ENCODE data around the gene DPP8. TPM values are rescaled to one million over a fixed set of nuclear protein-coding genes. Genes with fewer than 3 reads are reported as not detected.

The DPP8 gene
- polyA plus RNA-seq, 1 donor from 2014 or later = 18.6 TPM

- TF ChIP-seq RAD21 (conservative IDR thresholded peaks at IDR 0.05) (no peak), TAF1 (IDR thresholded peaks at IDR 0.05; ENCODE audit: low read depth) (no peak), EP300 (conservative IDR thresholded peaks at IDR 0.05; ENCODE audit: poor library complexity, severe bottlenecking) (no peak), CTCF (IDR thresholded peaks at IDR 0.05; ENCODE audit: poor library complexity, severe bottlenecking) (no peak), MXI1 (conservative IDR thresholded peaks at IDR 0.05; ENCODE audit: poor library complexity, severe bottlenecking) (no peak), POLR2AphosphoS5 (IDR thresholded peaks at IDR 0.05) (no peak), SMC3 (conservative IDR thresholded peaks at IDR 0.05; ENCODE audit: poor library complexity) (no peak), EZH2 (IDR thresholded peaks at IDR 0.05; ENCODE audit: borderline replicate concordance, insufficient read depth, low read length, poor library complexity, severe bottlenecking) (no peak)
- TF ChIP-seq, protein P1, sequence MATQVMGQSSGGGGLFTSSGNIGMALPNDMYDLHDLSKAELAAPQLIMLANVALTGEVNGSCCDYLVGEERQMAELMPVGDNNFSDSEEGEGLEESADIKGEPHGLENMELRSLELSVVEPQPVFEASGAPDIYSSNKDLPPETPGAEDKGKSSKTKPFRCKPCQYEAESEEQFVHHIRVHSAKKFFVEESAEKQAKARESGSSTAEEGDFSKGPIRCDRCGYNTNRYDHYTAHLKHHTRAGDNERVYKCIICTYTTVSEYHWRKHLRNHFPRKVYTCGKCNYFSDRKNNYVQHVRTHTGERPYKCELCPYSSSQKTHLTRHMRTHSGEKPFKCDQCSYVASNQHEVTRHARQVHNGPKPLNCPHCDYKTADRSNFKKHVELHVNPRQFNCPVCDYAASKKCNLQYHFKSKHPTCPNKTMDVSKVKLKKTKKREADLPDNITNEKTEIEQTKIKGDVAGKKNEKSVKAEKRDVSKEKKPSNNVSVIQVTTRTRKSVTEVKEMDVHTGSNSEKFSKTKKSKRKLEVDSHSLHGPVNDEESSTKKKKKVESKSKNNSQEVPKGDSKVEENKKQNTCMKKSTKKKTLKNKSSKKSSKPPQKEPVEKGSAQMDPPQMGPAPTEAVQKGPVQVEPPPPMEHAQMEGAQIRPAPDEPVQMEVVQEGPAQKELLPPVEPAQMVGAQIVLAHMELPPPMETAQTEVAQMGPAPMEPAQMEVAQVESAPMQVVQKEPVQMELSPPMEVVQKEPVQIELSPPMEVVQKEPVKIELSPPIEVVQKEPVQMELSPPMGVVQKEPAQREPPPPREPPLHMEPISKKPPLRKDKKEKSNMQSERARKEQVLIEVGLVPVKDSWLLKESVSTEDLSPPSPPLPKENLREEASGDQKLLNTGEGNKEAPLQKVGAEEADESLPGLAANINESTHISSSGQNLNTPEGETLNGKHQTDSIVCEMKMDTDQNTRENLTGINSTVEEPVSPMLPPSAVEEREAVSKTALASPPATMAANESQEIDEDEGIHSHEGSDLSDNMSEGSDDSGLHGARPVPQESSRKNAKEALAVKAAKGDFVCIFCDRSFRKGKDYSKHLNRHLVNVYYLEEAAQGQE (IDR thresholded peaks at IDR 0.05; ENCODE audit: borderline replicate concordance) = no peak
- Histone ChIP-seq H3K9ac (ENCODE audit: low read length) (no peak overlapping the region), H3K79me2 (replicated peaks; ENCODE audit: insufficient read depth, low read length) (peaks cover 64% of the 10 kb centered on the region), H3K27ac (ENCODE audit: low read length) (no peak overlapping the region), H3K36me3 (ENCODE audit: insufficient read depth, low read length) (no peaks in the 10 kb centered on the region), H2AFZ (ENCODE audit: low read depth, low read length) (no peak overlapping the region), H3K9me3 (ENCODE audit: low read length) (no peaks in the 10 kb centered on the region), H3F3A (ENCODE audit: insufficient read depth, low read length, poor library complexity, severe bottlenecking) (no peaks in the 10 kb centered on the region), H4K20me1 (ENCODE audit: insufficient read depth) (no peaks in the 10 kb centered on the region), H3K4me3 (ENCODE audit: low read length) (peak overlapping the region; percentile 98), H3K4me2 (ENCODE audit: low read length) (no peak overlapping the region), H3K27me3 (ENCODE audit: insufficient read depth, low read depth, low read length) (no peaks in the 10 kb centered on the region), H3K9me2 (ENCODE audit: insufficient read depth, low read length) (no peaks in the 10 kb centered on the region)
Measured at GRCh38 chr15:65532738-65533051, 15.2 kb upstream of the DPP8 start.

- Histone ChIP-seq H3K4me3 (ENCODE audit: low read length) (peak within 1 kb of the TSS; percentile 98), H4K20me1 (ENCODE audit: insufficient read depth) (no peaks in the 10 kb centered on the region), H3K9me3 (ENCODE audit: low read length) (no peaks in the 10 kb centered on the region), H3K27ac (ENCODE audit: low read length) (peak within 1 kb of the TSS; percentile 95), H3K4me2 (ENCODE audit: low read length) (peak within 1 kb of the TSS; percentile 89), H2AFZ (ENCODE audit: low read depth, low read length) (peak within 1 kb of the TSS; percentile 93), H3K9me2 (ENCODE audit: insufficient read depth, low read length) (no peaks in the 10 kb centered on the region), H3K27me3 (ENCODE audit: insufficient read depth, low read depth, low read length) (no peaks in the 10 kb centered on the region), H3K9ac (ENCODE audit: low read length) (peak within 1 kb of the TSS; percentile 96), H3F3A (ENCODE audit: insufficient read depth, low read length, poor library complexity, severe bottlenecking) (no peaks in the 10 kb centered on the region), H3K79me2 (replicated peaks; ENCODE audit: insufficient read depth, low read length) (peaks cover 45% of the 10 kb centered on the region), H3K36me3 (ENCODE audit: insufficient read depth, low read length) (no peaks in the 10 kb centered on the region)
- TF ChIP-seq EP300 (conservative IDR thresholded peaks at IDR 0.05; ENCODE audit: poor library complexity, severe bottlenecking) = peak; percentile 18
- TF ChIP-seq MXI1 (conservative IDR thresholded peaks at IDR 0.05; ENCODE audit: poor library complexity, severe bottlenecking) = peak; percentile 94
- peak; percentile 60 for TF ChIP-seq TAF1 (IDR thresholded peaks at IDR 0.05; ENCODE audit: low read depth)
- TF ChIP-seq, protein P1 (IDR thresholded peaks at IDR 0.05; ENCODE audit: borderline replicate concordance) = peak; percentile 80
- TF ChIP-seq CTCF (IDR thresholded peaks at IDR 0.05; ENCODE audit: poor library complexity, severe bottlenecking) = no peak
- no peak for TF ChIP-seq EZH2 (IDR thresholded peaks at IDR 0.05; ENCODE audit: borderline replicate concordance, insufficient read depth, low read length, poor library complexity, severe bottlenecking)
- TF ChIP-seq POLR2AphosphoS5 (IDR thresholded peaks at IDR 0.05) = peak; percentile 97
- peak; percentile 17 for TF ChIP-seq SMC3 (conservative IDR thresholded peaks at IDR 0.05; ENCODE audit: poor library complexity)
- TF ChIP-seq RAD21 (conservative IDR thresholded peaks at IDR 0.05) = peak; percentile 12
Measured at GRCh38 chr15:65530318-65531111, 13.0 kb upstream of the DPP8 start, which contains the start of gene HACD3. HACD3 (plus strand) TSS chr15:65530463; CDS start chr15:65530632, 169 bp downstream.
